Astrocyte of the spinal cord (primary cell): ENCODE data around the gene RCAN3.
"Not testable (repeated sequence)": the region's sequence is repeated elsewhere in the genome, so short reads cannot be mapped to it uniquely, and the experiment has no call there.

Source experiments
- DNase-seq: peaks from one replicate; pipeline ENCODE4 v3.0.0; 2011; ENCODE audit warnings: low read depth, low spot score
- H3K4me3 ChIP-seq: 2 replicates; pipeline ENCODE4 v1.5.1; 2011; ENCODE audit warnings: low read depth, mild to moderate bottlenecking, low read length, moderate library complexity
- CTCF ChIP-seq: IDR thresholded peaks from 2 replicates; pipeline ENCODE4 v1.5.1; 2012; ENCODE audit warnings: low read depth, mild to moderate bottlenecking, low read length, inconsistent platforms
- in situ Hi-C: cut with HindIII; loops from 2 replicates; pipeline ENCODE4 v1.10.0; 2017; ENCODE audit warnings: low sequenced_read_pairs

The RCAN3 gene

GRCh38 chr1:24483441-24483840 lies 19.2 kb upstream of the RCAN3 start:
- TF ChIP-seq CTCF = no peak
- in situ Hi-C loops = no loop called here
- no peak overlapping the region for H3K4me3 ChIP-seq
- DNase-seq = no peak

DNA sequence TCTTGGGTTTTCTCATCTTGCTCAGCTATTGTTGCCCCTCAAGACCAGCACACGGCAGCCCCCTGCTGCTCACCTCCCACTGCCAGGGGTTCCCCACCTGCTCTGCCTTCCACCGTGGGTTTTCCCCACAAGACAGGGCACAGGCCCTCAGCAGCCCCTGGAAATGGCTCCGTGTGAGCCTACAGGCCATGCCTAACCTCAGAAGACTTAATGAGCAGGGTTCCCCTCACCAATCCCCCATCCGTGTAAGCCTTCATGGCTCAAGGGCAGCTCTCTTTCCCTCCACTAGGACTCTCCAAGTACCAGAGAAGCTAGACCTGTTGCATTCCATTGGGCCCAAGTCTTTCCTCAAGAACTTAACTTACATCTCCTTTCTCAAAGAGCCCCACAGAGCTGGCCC lies 18.4 kb upstream of the RCAN3 start:
- no peak for TF ChIP-seq CTCF
- in situ Hi-C loops = no loop called here
- H3K4me3 ChIP-seq = no peak overlapping the region
- DNase-seq = no peak

DNA sequence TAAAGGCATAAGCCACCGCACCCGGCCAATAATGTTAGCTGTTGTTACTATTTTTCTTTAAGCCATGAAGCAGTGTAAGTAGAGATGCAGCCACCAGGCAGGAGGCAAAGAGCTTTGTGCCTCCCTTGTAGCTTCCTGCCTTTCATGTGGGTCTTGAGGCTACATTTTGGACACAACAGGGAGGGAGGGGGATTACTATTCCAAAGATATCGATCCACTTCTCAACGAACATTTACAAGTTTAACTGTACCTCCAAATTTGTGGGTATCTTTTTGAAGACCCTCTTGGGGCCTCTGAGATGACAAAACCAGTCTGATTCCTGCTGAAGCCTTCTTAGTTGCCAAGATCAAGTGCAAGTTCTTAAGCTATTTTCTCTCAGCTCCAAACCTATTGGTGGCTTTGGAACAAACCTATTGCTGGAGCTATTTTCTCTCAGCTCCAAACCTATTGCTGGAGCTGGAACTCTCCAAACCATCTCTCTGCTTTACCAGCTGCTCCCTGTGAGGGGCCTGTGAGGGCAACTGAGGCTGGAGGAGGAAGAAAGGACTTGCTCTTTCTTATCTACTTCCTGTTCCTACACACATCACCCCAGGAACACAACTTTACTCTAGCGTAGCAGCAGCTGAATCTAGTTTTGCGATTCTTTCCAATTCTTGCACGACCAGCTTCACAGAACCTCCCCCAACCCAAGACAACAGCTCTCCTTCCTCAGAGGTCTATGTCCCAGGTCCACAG lies 16.1 kb upstream of the RCAN3 start:
- no peak overlapping the region for H3K4me3 ChIP-seq
- in situ Hi-C loops = no loop called here
- no peak for DNase-seq
- TF ChIP-seq CTCF = no peak

- in situ Hi-C loops = no loop called here
- no peak for TF ChIP-seq CTCF
- no peak overlapping the region for H3K4me3 ChIP-seq
- DNase-seq = no peak
Measured at GRCh38 chr1:24487455-24487854, 15.2 kb upstream of the RCAN3 start.

DNA sequence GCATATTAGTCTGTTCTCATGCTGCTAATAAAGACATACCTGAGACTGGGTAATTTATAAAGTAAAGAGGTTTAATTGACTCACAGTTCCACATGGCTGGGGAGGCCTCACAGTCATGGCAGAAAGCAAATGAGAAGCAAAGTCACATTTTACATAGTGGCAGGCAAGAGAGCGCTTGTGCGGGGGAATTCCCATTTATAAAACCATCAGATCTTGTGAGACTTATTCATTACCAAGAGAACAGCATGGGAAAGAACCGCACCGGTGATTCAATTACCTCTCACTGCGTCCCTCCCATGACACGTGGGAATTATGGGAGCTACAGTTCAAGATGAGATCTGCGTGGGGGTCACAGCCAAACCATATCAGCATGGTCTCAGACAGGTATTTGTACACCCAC lies 14.5 kb upstream of the RCAN3 start:
- H3K4me3 ChIP-seq, in situ Hi-C loops, DNase-seq: not testable (repeated sequence)

GRCh38 chr1:24489674-24490073 lies 13.0 kb upstream of the RCAN3 start:
- in situ Hi-C loops = no loop called here
- DNase-seq = no peak
- no peak overlapping the region for H3K4me3 ChIP-seq
- no peak for TF ChIP-seq CTCF

DNA sequence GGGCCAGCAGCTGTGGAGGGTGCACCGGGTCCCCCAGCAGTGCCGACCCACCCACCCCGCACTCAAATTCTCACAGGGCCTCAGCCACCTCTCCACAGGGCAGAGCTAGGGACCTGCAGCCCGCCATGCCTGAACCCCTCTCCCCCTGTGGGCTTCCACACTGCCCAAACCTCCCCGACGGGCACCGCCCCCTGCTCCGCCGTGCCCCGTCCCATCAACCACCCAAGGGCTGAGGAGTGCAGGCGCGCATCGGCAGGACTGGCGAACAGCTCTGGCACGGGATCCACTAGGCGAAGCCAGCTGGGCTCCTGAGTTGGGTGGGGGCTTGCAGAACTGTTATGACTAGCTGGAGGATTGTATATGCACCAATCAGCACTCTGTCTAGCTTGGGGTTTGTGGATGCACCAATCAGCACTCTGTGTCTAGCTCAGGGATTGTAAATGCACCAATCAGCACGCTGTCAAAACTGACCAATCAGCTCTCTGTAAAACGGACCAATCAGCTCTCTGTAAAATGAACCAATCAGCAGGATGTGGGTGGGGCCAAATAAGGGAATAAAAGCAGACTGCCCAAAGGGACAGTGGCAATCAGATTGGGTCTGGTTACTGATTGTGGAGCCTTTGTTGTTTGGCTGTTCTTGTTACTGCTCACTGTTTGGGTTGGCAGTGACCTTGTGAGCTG lies 12.4 kb upstream of the RCAN3 start:
- no peak for TF ChIP-seq CTCF
- no peak for DNase-seq
- in situ Hi-C loops = no loop called here
- no peak overlapping the region for H3K4me3 ChIP-seq
